SK-MEL-5 (cell line): ENCODE measurements around the gene HJV. TPM values are rescaled to one million over a fixed set of nuclear protein-coding genes. Genes with fewer than 3 reads are reported as not detected.
"Not testable (repeated sequence)": the region's sequence is repeated elsewhere in the genome, so short reads cannot be mapped to it uniquely, and the experiment has no call there.

Experiments used
- DNase-seq: peaks from one replicate; pipeline ENCODE4 v3.0.0-alpha.2; 2016; ENCODE audit warnings: low read depth, low spot score
- in situ Hi-C: cut with HindIII; loops from 2 replicates; pipeline ENCODE4 v1.10.0; 2016; ENCODE audit warnings: low sequenced_read_pairs, high pct_unique_total_duplicates, low pct_unique_long_range_greater_than_20kb
- polyA plus RNA-seq, 2 experiments: library from polyadenylated mRNA; depleted of rRNA; stranded (reverse); fragments of >200 nt; gene quantifications; 2 replicates each; pipeline ENCODE4 v1.2.3, GENCODE V29; 2015
- total RNA-seq: library from RNA; depleted of rRNA; stranded (reverse); fragments of >200 nt; shearing (Covaris generic); gene quantifications from 2 replicates; pipeline ENCODE4 v1.2.3, GENCODE V29; 2014; rRNA removed

The HJV gene
- total RNA-seq = not detected in 2 replicates
- not detected in 2 replicates for polyA plus RNA-seq (2015; cell fraction: cytosol; rRNA removed)
- polyA plus RNA-seq (2015; cell fraction: nucleus; rRNA removed) = not detected in 2 replicates

- in situ Hi-C loops = no loop called here
- DNase-seq = no peak
Measured at GRCh38 chr1:146021622-146022402, at the start of gene HJV. HJV (minus strand) TSS chr1:146021735; CDS start chr1:146020231, 1,504 bp downstream.

- in situ Hi-C loops, DNase-seq: not testable (repeated sequence)
Measured at GRCh38 chr1:146059148-146059547, 37.6 kb upstream of the HJV start.

DNA sequence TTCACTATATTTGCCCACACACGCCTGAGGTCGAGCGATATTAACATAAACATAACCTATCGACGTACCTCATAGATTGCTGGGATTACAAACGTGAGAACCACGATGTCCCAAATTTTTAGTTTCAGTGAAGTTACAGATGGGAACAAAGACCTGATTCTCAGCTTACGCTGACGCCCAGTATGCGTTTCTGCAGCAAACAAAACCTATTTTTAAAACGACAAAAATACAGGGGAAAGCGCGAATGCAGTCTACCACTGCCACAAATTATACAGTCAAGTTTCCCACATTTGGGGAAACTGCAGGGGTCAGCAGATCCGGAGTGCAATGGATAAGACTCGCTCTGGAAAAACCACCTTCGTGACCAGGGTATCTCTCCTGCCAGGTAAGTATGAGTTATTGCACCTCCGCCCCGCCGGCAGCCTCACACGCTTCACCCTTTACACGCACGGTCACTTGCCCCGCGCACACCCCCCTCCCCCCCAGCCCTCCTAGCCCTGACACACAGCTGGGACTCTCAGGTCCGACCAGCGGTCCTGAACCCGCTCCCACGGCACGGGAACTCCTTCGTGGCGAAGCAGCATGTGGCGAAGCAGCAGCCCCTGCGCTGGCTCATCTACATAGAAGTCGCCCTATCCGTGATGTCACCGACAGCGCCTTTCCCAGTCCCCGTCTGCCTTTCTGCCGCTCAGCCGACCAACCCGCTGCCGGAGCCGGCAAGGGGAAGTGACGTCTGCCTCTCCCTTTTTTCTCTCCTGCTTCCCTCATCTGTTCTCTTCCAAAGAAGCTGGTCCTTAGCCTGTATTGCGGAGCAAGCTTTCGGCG lies 30.5 kb upstream of the HJV start:
- in situ Hi-C loops = not testable (repeated sequence)
- DNase-seq = peak; percentile 99

GRCh38 chr1:146051452-146051851 lies 29.9 kb upstream of the HJV start:
- no peak for DNase-seq
- in situ Hi-C loops = no loop called here

- in situ Hi-C loops, DNase-seq: not testable (repeated sequence)
Measured at GRCh38 chr1:146050652-146050963, 29.1 kb upstream of the HJV start.

GRCh38 chr1:146049866-146050651 lies 28.5 kb upstream of the HJV start:
- in situ Hi-C loops, DNase-seq: not testable (repeated sequence)

- DNase-seq = no peak
- in situ Hi-C loops = no loop called here
Measured at GRCh38 chr1:146049436-146049835, 27.9 kb upstream of the HJV start.

- in situ Hi-C loops, DNase-seq: not testable (repeated sequence)
Measured at GRCh38 chr1:146048514-146049115, 27.1 kb upstream of the HJV start.

DNA sequence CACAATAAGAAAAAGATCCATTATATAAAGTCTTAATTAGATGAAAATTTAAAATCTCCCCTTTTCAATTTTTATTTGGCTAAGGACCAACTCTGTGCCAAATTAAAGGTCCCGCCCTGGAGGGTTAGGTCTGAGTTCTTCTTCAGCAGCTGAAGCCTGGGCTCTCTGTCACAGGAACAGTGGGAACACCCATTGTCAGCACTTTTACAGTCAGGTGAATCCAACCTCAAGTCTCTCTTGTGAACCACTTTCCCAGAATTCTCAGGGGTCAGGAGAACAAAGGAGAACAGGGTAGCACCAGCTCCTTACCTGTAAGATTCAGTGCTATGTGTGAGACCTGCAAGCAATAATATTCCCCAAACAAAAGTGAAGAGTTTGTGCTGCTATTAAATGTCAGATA lies 25.1 kb upstream of the HJV start:
- in situ Hi-C loops = no loop called here

DNA sequence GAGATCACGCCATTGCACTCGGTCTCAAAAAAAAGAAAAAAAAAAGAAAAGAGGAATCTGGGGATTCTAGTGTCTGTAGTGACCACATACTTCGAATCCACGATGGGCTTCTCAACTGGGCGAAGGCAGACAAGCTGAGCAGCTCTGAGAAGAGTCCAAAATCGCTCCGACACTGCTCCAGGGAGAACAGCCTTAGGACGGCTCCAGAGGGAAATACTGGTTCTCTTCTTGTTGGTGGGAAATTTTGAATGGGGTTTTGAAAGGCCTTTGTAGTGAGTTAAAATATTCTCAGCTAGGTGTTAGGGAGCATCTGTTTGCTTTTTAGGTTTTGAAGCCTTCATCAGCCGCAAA lies 18.3 kb upstream of the HJV start:
- peak; percentile 56 for DNase-seq
- in situ Hi-C loops = no loop called here

More for the DNA sequence above, 25.1 kb upstream of the HJV start:
- DNase-seq = no peak

GRCh38 chr1:146036965-146037646 lies 15.6 kb upstream of the HJV start:
- peak; percentile 96 for DNase-seq
- in situ Hi-C loops = no loop called here

GRCh38 chr1:146036241-146036964 lies 14.9 kb upstream of the HJV start:
- no peak for DNase-seq
- in situ Hi-C loops = no loop called here

GRCh38 chr1:146035048-146035423 lies 13.5 kb upstream of the HJV start:
- in situ Hi-C loops = no loop called here
- peak; percentile 75 for DNase-seq

DNA sequence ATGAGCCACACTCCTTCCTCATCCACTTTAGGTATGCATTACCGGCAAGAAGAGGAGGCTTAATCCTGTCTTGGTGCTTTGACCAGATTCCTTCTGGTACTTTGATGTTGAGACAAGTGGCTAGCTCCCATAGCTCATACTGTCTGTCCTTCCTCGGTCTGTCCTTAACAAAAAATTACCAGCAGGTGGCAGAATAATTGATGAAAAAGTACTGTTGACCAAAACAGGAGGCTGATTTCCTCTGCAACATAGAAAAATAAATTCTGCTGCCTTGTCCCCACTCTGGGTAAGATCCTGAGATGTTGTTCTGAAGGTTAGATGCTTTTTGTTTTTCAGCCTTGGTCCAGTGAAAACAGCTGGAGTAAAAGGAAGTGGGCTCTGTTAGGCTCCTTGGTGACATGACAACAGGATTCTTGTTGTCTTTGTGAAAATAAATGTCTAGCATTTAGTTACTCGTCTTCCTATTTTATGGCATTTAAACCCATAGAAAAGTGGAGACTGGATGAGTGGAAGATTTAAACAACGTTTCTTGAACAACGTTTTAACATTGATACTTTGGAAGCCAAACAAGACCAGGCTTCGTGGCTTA lies 11.2 kb upstream of the HJV start:
- in situ Hi-C loops = no loop called here

DNA sequence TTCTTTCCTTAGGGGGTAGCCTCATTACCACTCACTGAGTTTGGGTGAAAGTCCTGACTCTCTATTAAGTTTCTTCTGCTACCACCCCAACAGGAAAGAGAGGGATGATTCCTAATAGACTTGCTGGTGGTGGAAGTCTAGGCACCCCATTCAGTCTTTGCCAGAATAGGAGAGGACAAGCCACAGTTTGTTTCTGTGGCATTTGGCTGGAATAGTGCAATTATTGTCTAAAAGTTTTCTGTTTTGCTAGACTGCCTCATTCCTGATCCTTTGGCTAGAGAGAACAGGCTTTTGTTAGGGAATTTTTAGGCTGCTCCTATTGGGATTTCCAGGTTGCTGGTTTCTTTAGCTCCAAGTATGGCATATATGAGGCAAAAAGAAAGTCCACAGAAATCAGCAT lies 9.9 kb upstream of the HJV start:
- in situ Hi-C loops = no loop called here

More for the DNA sequence above, 11.2 kb upstream of the HJV start:
- peak; percentile 86 for DNase-seq

DNA sequence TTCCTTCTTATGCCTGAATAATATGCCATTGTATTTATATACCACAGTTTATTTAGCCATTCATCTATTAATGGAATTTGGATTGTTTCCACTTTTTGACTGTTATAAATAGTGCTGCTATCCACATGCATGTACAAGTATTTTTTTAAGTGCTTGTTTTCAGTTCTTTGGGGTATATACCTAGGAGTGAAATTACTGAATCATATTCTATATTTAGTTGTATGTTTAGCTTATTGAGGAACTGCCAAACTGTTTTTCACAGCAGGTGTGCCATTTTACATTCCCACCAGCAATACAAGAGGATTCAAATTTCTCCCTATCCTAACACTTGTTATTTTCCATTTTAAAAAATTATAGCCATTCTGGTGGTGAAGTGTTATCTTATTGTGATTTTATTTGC lies 7.6 kb upstream of the HJV start:
- in situ Hi-C loops = no loop called here
- no peak for DNase-seq

More for the DNA sequence above, 9.9 kb upstream of the HJV start:
- DNase-seq = peak; percentile 88
